ENCODE results near the gene SPEG. TPM values are rescaled to one million over a fixed set of nuclear protein-coding genes. Genes with fewer than 3 reads are reported as not detected.

SPEG gene
- total RNA-seq, 1 experiment from 2014 or later: 30.7 TPM

DNA sequence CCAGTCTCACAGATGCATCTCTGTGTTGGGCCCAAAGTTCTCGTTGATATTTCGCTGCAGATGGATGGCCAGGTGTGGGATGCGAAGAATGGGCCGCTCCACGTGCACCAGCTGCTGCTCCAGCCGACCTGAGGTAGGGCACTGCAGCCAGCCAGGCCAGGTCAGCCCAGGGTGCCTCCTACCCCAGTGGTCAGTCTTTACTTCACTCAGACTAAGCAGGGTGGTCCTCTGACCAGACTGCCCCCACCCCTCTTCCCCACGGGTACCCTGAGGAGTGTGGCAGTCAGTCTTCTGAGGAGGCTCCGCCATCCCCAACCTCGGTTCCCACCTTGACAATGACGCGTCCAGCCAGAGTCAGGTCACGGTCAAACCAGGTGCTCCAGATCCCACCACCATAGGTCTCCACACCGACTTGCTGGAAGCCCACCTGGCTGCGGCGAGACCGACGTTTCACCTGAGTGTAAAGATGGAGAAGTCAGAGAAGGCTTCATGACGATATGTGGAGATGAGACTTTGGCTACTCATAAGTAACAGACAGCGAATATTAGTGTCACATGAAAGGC lies 48.6 kb upstream of the SPEG start:
- POLR2A ChIA-PET (ENCODE audit: unreplicated experiment): no interaction called here
- BruUV-seq (replicated peaks): no TSS peak
- Histone ChIP-seq H3K9me2 (replicated peaks; ENCODE audit: low read length) (no peaks in the 10 kb centered on the region), H3K36me3 (ENCODE audit: low read depth, low read length) (peaks cover 28% of the 10 kb centered on the region), H4K20me1 (ENCODE audit: low read length) (0 out of 2 replicates have a peak, but pooled peaks cover 9% of the 10 kb centered on the region), H3K4me2 (ENCODE audit: low read length) (peak overlapping the region; percentile 100), H3K9ac (ENCODE audit: low read length) (no peak overlapping the region), H3K27ac (ENCODE audit: low read length) (no peak overlapping the region), H3K4me1 (ENCODE audit: insufficient read depth, low read length) (peaks cover 15% of the 10 kb centered on the region), H2AFZ (ENCODE audit: low read length) (no peak overlapping the region), H3K9me3 (ENCODE audit: low read length) (no peaks in the 10 kb centered on the region), H3K79me2 (ENCODE audit: low read length) (peaks cover 11% of the 10 kb centered on the region), H3F3A (ENCODE audit: low read length, unreplicated experiment) (no peaks in the 10 kb centered on the region), H3K27me3 (ENCODE audit: low read length) (no peaks in the 10 kb centered on the region), H3K4me3 (ENCODE audit: low read length) (peak overlapping the region; percentile 99; the same call in 1 of the 2 replicates)
- DNase-seq (no peak), ATAC-seq (no peak)
- TF ChIP-seq EZH2 (IDR thresholded peaks at IDR 0.05; ENCODE audit: low read length, unreplicated experiment): no peak
- no peak for TF ChIP-seq EZH2phosphoT487 (IDR thresholded peaks at IDR 0.05; ENCODE audit: borderline replicate concordance, low read length)
- TF ChIP-seq, protein P1, sequence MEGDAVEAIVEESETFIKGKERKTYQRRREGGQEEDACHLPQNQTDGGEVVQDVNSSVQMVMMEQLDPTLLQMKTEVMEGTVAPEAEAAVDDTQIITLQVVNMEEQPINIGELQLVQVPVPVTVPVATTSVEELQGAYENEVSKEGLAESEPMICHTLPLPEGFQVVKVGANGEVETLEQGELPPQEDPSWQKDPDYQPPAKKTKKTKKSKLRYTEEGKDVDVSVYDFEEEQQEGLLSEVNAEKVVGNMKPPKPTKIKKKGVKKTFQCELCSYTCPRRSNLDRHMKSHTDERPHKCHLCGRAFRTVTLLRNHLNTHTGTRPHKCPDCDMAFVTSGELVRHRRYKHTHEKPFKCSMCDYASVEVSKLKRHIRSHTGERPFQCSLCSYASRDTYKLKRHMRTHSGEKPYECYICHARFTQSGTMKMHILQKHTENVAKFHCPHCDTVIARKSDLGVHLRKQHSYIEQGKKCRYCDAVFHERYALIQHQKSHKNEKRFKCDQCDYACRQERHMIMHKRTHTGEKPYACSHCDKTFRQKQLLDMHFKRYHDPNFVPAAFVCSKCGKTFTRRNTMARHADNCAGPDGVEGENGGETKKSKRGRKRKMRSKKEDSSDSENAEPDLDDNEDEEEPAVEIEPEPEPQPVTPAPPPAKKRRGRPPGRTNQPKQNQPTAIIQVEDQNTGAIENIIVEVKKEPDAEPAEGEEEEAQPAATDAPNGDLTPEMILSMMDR (conservative IDR thresholded peaks at IDR 0.05; ENCODE audit: low read depth, low read length): no peak
- CTCF ChIA-PET: no interaction called here
- intact Hi-C loops (cut with micrococcal nuclease): loop anchor here (5.0 to 10.0 kb wide), 2 partner anchors 111 to 221 kb away; partner anchors contain the start of genes GMPPA and NHEJ1

- no peak overlapping the region for H3K27ac ChIP-seq (ENCODE audit: low read length)
- no peak for TF ChIP-seq EZH2phosphoT487 (IDR thresholded peaks at IDR 0.05; ENCODE audit: borderline replicate concordance, low read length)
- no peak for TF ChIP-seq EZH2 (IDR thresholded peaks at IDR 0.05; ENCODE audit: low read length, unreplicated experiment)
- TF ChIP-seq, protein P1 (conservative IDR thresholded peaks at IDR 0.05; ENCODE audit: low read depth, low read length): no peak
- H3K9ac ChIP-seq (ENCODE audit: low read length): peak overlapping the region; percentile 99
- H3F3A ChIP-seq (ENCODE audit: low read length, unreplicated experiment): no peaks in the 10 kb centered on the region
- DNase-seq: no peak
- ChIA-PET CTCF (interaction anchor here (1.3 kb wide), 1 partner anchor 92 kb away, joined by 5 read pairs; no protein-coding TSS in a partner anchor), POLR2A (ENCODE audit: unreplicated experiment) (interaction anchor here (1.1 to 1.4 kb wide), 2 partner anchors 111 to 112 kb away, joined by 11 to 14 read pairs; partner anchors contain the start of gene GMPPA)
- H3K36me3 ChIP-seq (ENCODE audit: low read depth, low read length): peaks cover 28% of the 10 kb centered on the region
- H3K4me3 ChIP-seq (ENCODE audit: low read length): peak overlapping the region; percentile 99
- TSS peak; percentile 34 for BruUV-seq (replicated peaks)
- H3K9me3 ChIP-seq (ENCODE audit: low read length): no peaks in the 10 kb centered on the region
- no peaks in the 10 kb centered on the region for H3K9me2 ChIP-seq (replicated peaks; ENCODE audit: low read length)
- peaks cover 11% of the 10 kb centered on the region for H3K79me2 ChIP-seq (ENCODE audit: low read length)
- no peak for ATAC-seq
- H3K4me1 ChIP-seq (ENCODE audit: insufficient read depth, low read length): peaks cover 15% of the 10 kb centered on the region
- H2AFZ ChIP-seq (ENCODE audit: low read length): peak overlapping the region; percentile 87; the same call in 1 of the 2 replicates
- peak overlapping the region; percentile 100 for H3K4me2 ChIP-seq (ENCODE audit: low read length)
- no peaks in the 10 kb centered on the region for H3K27me3 ChIP-seq (ENCODE audit: low read length)
- H4K20me1 ChIP-seq (ENCODE audit: low read length): 0 out of 2 replicates have a peak, but pooled peaks cover 9% of the 10 kb centered on the region
- intact Hi-C loops (cut with micrococcal nuclease): loop anchor here (1.0 to 10.0 kb wide), 4 partner anchors 24 to 222 kb away; partner anchors contain the start of genes GMPPA, NHEJ1, TUBA4A and TUBA4B
Measured at GRCh38 chr2:219386532-219387280, 47.9 kb upstream of the SPEG start.

All from PC-3 (cell line).